GM23338 (cell line): Measurements from ENCODE around the gene SHF.

Source experiments
- CREB1 ChIP-seq: fragments of 250-450 bp; sonication (Bioruptor Pico); IDR thresholded peaks from 2 replicates; pipeline ENCODE4 v1.5.0; 2020; ENCODE audit warnings: low read depth, mild to moderate bottlenecking, moderate library complexity
- EZH2 ChIP-seq: fragments of 200-600 bp; sonication (generic); IDR thresholded peaks from one replicate; pipeline ENCODE4 v1.8.0; 2017; ENCODE audit warnings: antibody characterized with exemption, mild to moderate bottlenecking, low read depth; ENCODE audit not compliant: unreplicated experiment
- POLR2AphosphoS5 ChIP-seq: IDR thresholded peaks from 2 replicates; pipeline ENCODE4 v1.6.1; 2016; ENCODE audit warnings: antibody characterized with exemption, low read depth
- TF ChIP-seq, protein P1 (sequence below), 2 experiments: fragments of 200-600 bp in 1 of 2; sonication (generic) in 1 of 2; conservative IDR thresholded peaks; 2 replicates each; pipeline versions ENCODE4 v1.5.1 to v1.6.1; 2016 to 2017; ENCODE audit warnings: antibody characterized with exemption in 2 of 2, low read depth in 2 of 2, mild to moderate bottlenecking in 2 of 2, moderate library complexity in 1 of 2
- TF ChIP-seq, protein P2 (sequence below): IDR thresholded peaks from 2 replicates; pipeline ENCODE4 v1.6.1; 2016; ENCODE audit warnings: antibody characterized with exemption

DNA sequence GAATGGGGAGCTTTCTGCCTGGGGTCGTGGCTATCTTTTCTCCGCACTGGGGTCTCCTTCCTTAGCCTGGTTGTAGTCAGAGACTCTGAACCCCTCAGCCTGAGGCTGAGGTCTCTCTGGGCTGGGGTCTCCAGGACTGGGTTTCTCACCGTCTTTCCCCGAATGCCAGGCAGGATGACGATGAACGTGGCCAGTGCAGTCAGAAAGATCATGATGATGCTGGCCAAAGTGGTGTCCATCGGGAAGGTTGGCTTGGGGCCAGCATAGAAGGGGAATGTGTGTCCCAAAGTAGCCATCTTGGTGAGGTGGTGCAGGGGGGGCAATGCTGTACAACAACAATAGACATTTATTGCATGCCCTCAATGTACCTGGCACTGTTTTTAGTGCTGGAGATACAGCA is 65.0 kb downstream of the SHF start:
- TF ChIP-seq, protein P1, sequence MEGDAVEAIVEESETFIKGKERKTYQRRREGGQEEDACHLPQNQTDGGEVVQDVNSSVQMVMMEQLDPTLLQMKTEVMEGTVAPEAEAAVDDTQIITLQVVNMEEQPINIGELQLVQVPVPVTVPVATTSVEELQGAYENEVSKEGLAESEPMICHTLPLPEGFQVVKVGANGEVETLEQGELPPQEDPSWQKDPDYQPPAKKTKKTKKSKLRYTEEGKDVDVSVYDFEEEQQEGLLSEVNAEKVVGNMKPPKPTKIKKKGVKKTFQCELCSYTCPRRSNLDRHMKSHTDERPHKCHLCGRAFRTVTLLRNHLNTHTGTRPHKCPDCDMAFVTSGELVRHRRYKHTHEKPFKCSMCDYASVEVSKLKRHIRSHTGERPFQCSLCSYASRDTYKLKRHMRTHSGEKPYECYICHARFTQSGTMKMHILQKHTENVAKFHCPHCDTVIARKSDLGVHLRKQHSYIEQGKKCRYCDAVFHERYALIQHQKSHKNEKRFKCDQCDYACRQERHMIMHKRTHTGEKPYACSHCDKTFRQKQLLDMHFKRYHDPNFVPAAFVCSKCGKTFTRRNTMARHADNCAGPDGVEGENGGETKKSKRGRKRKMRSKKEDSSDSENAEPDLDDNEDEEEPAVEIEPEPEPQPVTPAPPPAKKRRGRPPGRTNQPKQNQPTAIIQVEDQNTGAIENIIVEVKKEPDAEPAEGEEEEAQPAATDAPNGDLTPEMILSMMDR (conservative IDR thresholded peaks at IDR 0.05; ENCODE audit: low read depth in 2 of 2), result no peak
- TF ChIP-seq POLR2AphosphoS5 (no peak), CREB1 (CRISPR knock-in tag) (no peak), EZH2 (no peak)
- TF ChIP-seq, protein P2, sequence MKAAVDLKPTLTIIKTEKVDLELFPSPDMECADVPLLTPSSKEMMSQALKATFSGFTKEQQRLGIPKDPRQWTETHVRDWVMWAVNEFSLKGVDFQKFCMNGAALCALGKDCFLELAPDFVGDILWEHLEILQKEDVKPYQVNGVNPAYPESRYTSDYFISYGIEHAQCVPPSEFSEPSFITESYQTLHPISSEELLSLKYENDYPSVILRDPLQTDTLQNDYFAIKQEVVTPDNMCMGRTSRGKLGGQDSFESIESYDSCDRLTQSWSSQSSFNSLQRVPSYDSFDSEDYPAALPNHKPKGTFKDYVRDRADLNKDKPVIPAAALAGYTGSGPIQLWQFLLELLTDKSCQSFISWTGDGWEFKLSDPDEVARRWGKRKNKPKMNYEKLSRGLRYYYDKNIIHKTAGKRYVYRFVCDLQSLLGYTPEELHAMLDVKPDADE, result no peak
